T-helper 2 cell treated with Interferon-gamma antibody and Interleukin-4, amounts not matched to agents 100 ng/mL and 5 ng/mL, for 36 hours (primary cell): ENCODE measurements around the gene GPR152. TPM values are rescaled to one million over a fixed set of nuclear protein-coding genes. Genes with fewer than 3 reads are reported as not detected.

ENCODE experiments used
- intact Hi-C: fragments of 100-400 bp; cut with micrococcal nuclease; formaldehyde crosslinking; loops from one replicate; pipeline ENCODE4 v1.15.1; 2023
- total RNA-seq: library from RNA; stranded (reverse); gene quantifications from 2 replicates; pipeline ENCODE4 v1.2.3, GENCODE V29; 2022

The GPR152 gene
- total RNA-seq, 1 donor from 2014 or later, result not detected

GRCh38 chr11:67442504-67443404 lies 9.8 kb downstream of the GPR152 start:
- intact Hi-C loops, result no loop called here

- intact Hi-C loops, result no loop called here
Measured at GRCh38 chr11:67441731-67442351, 10.7 kb downstream of the GPR152 start.

GRCh38 chr11:67441098-67441563 lies 11.4 kb downstream of the GPR152 start:
- intact Hi-C loops, result no loop called here

GRCh38 chr11:67440229-67441097 lies 12.1 kb downstream of the GPR152 start:
- intact Hi-C loops, result no loop called here

GRCh38 chr11:67439321-67440228 lies 13.0 kb downstream of the GPR152 start:
- intact Hi-C loops, result loop anchor here (2.0 kb wide), 2 partner anchors 29 to 45 kb away; partner anchors contain the start of gene TMEM134

GRCh38 chr11:67438158-67438902 lies 14.2 kb downstream of the GPR152 start:
- intact Hi-C loops, result loop anchor here (2.0 kb wide), 2 partner anchors 30 to 46 kb away; partner anchors contain the start of gene TMEM134

GRCh38 chr11:67437809-67438157 lies 14.7 kb downstream of the GPR152 start:
- intact Hi-C loops, result loop anchor here (1.0 to 2.0 kb wide), 3 partner anchors 9 to 47 kb away; partner anchors contain the start of genes RPS6KB2 and TMEM134

GRCh38 chr11:67437082-67437808 lies 15.3 kb downstream of the GPR152 start, which contains the start of gene PTPRCAP:
TSS of gene PTPRCAP (minus strand) at chr11:67437682. CDS start at chr11:67437619, 63 bp downstream.
- intact Hi-C loops, result loop anchor here (1.0 kb wide), 1 partner anchor 9 kb away; the partner anchor contains the start of gene RPS6KB2

- intact Hi-C loops, result loop anchor here (1.0 kb wide), 2 partner anchors 8 to 70 kb away; partner anchors contain the start of gene RPS6KB2
Measured at GRCh38 chr11:67436459-67437081, 16.0 kb downstream of the GPR152 start.

GRCh38 chr11:67435727-67436458 lies 16.6 kb downstream of the GPR152 start:
- intact Hi-C loops, result loop anchor here (1.0 kb wide), 1 partner anchor 70 kb away; no protein-coding TSS in a partner anchor

GRCh38 chr11:67435031-67435726 lies 17.4 kb downstream of the GPR152 start:
- intact Hi-C loops, result no loop called here

- intact Hi-C loops, result no loop called here
Measured at GRCh38 chr11:67434395-67434881, 18.1 kb downstream of the GPR152 start.

GRCh38 chr11:67433536-67434394 lies 18.8 kb downstream of the GPR152 start:
- intact Hi-C loops, result no loop called here

- intact Hi-C loops, result no loop called here
Measured at GRCh38 chr11:67432655-67433349, 19.7 kb downstream of the GPR152 start.
